H9 (cell line): ENCODE results near the gene HEPHL1. TPM values are rescaled to one million over a fixed set of nuclear protein-coding genes. Genes with fewer than 3 reads are reported as not detected.

ENCODE experiments used
- DNase-seq: peaks from one replicate; pipeline ENCODE4 v3.0.0-alpha.2; 2017
- H2AFZ ChIP-seq: one replicate; pipeline ENCODE4 v1.6.1; 2013; ENCODE audit warnings: mild to moderate bottlenecking, low read length, control low read depth, moderate library complexity
- H2AK5ac ChIP-seq: 2 replicates; pipeline ENCODE4 v1.6.1; 2013; ENCODE audit warnings: low read length, control low read depth, mixed read lengths; ENCODE audit not compliant: insufficient read length
- H2BK120ac ChIP-seq: one replicate; pipeline ENCODE4 v1.6.1; 2013; ENCODE audit warnings: low read depth, mild to moderate bottlenecking, low read length, control low read depth, inconsistent platforms; ENCODE audit not compliant: poor library complexity, severe bottlenecking
- H2BK12ac ChIP-seq: 2 replicates; pipeline ENCODE4 v1.6.1; 2013; ENCODE audit warnings: low read length, control low read depth, mixed read lengths, low read depth; ENCODE audit not compliant: insufficient read length
- H2BK15ac ChIP-seq: 2 replicates; pipeline ENCODE4 v1.6.1; 2013; ENCODE audit warnings: low read depth, low read length, control low read depth
- H2BK20ac ChIP-seq: one replicate; pipeline ENCODE4 v1.6.1; 2013; ENCODE audit warnings: low read depth, mild to moderate bottlenecking, low read length, control low read depth, inconsistent platforms; ENCODE audit not compliant: poor library complexity, severe bottlenecking
- H2BK5ac ChIP-seq: 2 replicates; pipeline ENCODE4 v1.6.1; 2013; ENCODE audit warnings: low read length, control low read depth, mixed read lengths; ENCODE audit not compliant: insufficient read length
- H3K14ac ChIP-seq: 2 replicates; pipeline ENCODE4 v1.6.1; 2013; ENCODE audit warnings: low read length, control low read depth; ENCODE audit not compliant: insufficient read depth
- H3K18ac ChIP-seq: 2 replicates; pipeline ENCODE4 v1.6.1; 2013; ENCODE audit warnings: low read depth, mild to moderate bottlenecking, mixed read lengths, low read length, control low read depth; ENCODE audit not compliant: insufficient read length
- H3K23ac ChIP-seq: 2 replicates; pipeline ENCODE4 v1.6.1; 2013; ENCODE audit warnings: low read length, control low read depth, mixed read lengths, low read depth; ENCODE audit not compliant: insufficient read length
- H3K23me2 ChIP-seq: 2 replicates; pipeline ENCODE4 v1.6.1; 2013; ENCODE audit warnings: low read depth, mild to moderate bottlenecking, mixed read lengths, low read length, control low read depth; ENCODE audit not compliant: insufficient read length, poor library complexity, severe bottlenecking
- H3K27ac ChIP-seq: 2 replicates; pipeline ENCODE4 v1.5.1; 2013; ENCODE audit warnings: low read length, control low read depth, mixed read lengths, low read depth; ENCODE audit not compliant: insufficient read length
- H3K27me3 ChIP-seq: 2 replicates; pipeline ENCODE4 v1.6.1; 2013; ENCODE audit warnings: low read length, control low read depth, inconsistent platforms; ENCODE audit not compliant: insufficient read depth
- H3K4ac ChIP-seq: 2 replicates; pipeline ENCODE4 v1.6.1; 2013; ENCODE audit warnings: low read depth, mild to moderate bottlenecking, control low read depth, inconsistent platforms, low read length, moderate library complexity
- H3K4me1 ChIP-seq: 2 replicates; pipeline ENCODE4 v1.6.1; 2013; ENCODE audit warnings: low read length, control low read depth, inconsistent platforms; ENCODE audit not compliant: insufficient read depth
- H3K4me2 ChIP-seq: 2 replicates; pipeline ENCODE4 v1.6.1; 2013; ENCODE audit warnings: low read length, control low read depth, mixed read lengths; ENCODE audit not compliant: insufficient read length, insufficient read depth
- H3K56ac ChIP-seq: 2 replicates; pipeline ENCODE4 v1.6.1; 2013; ENCODE audit warnings: low read depth, mild to moderate bottlenecking, mixed read lengths, low read length, control low read depth; ENCODE audit not compliant: insufficient read length
- H3K79me1 ChIP-seq: 2 replicates; pipeline ENCODE4 v1.6.1; 2013; ENCODE audit warnings: low read depth, mild to moderate bottlenecking, moderate library complexity, low read length, control low read depth, inconsistent platforms; ENCODE audit not compliant: insufficient read depth, poor library complexity, severe bottlenecking
- H3K79me2 ChIP-seq: 2 replicates; pipeline ENCODE4 v1.6.1; 2013; ENCODE audit warnings: low read length, control low read depth, inconsistent platforms; ENCODE audit not compliant: insufficient read depth
- H3K9ac ChIP-seq: 2 replicates; pipeline ENCODE4 v1.6.1; 2013; ENCODE audit warnings: low read length, control low read depth, mixed read lengths; ENCODE audit not compliant: insufficient read length; ENCODE audit errors: extremely low read depth
- H3K9me3 ChIP-seq: one replicate; pipeline ENCODE4 v1.6.1; 2013; ENCODE audit warnings: low read depth, low read length, inconsistent platforms; ENCODE audit not compliant: control insufficient read depth
- H3T11ph ChIP-seq: one replicate; pipeline ENCODE4 v1.6.1; 2013; ENCODE audit warnings: mild to moderate bottlenecking, low read length, control low read depth, inconsistent platforms
- H4K20me1 ChIP-seq: one replicate; pipeline ENCODE4 v1.6.1; 2013; ENCODE audit not compliant: control insufficient read depth, insufficient read length, insufficient read depth
- H4K5ac ChIP-seq: 2 replicates; pipeline ENCODE4 v1.6.1; 2013; ENCODE audit warnings: low read depth, mild to moderate bottlenecking, mixed read lengths, low read length, control low read depth; ENCODE audit not compliant: insufficient read length
- H4K8ac ChIP-seq: replicated peaks from 2 replicates; pipeline ENCODE4 v1.6.1; 2013; ENCODE audit warnings: low read length, control low read depth, mixed read lengths, low read depth; ENCODE audit not compliant: insufficient read length
- H4K91ac ChIP-seq: 2 replicates; pipeline ENCODE4 v1.6.1; 2013; ENCODE audit warnings: low read depth, mild to moderate bottlenecking, moderate library complexity, mixed read lengths, low read length, control low read depth; ENCODE audit not compliant: insufficient read length
- H3K27ac Mint-ChIP-seq, 3 experiments: 2 replicates in 2 of 3; 3 replicates in 1 of 3; pipeline ENCODE4 v1.8.0; 2020 to 2021; ENCODE audit warnings: mixed read lengths in 3 of 3, mild to moderate bottlenecking in 1 of 3, moderate library complexity in 1 of 3
- H3K27me3 Mint-ChIP-seq: 2 replicates; pipeline ENCODE4 v1.8.0; 2021; ENCODE audit warnings: low read depth, mild to moderate bottlenecking, moderate library complexity, mixed read lengths
- H3K36me3 Mint-ChIP-seq, 3 experiments: 2 replicates in 2 of 3; 3 replicates in 1 of 3; pipeline ENCODE4 v1.8.0; 2020 to 2021; ENCODE audit warnings: low read depth in 3 of 3, mixed read lengths in 3 of 3; ENCODE audit not compliant: insufficient read depth in 1 of 3
- H3K4me1 Mint-ChIP-seq, 2 experiments: 2 replicates each; pipeline ENCODE4 v1.8.0; 2020; ENCODE audit warnings: mixed read lengths in 2 of 2
- H3K4me3 Mint-ChIP-seq, 2 experiments: 2 replicates in 1 of 2; 3 replicates in 1 of 2; pipeline ENCODE4 v1.8.0; 2020 to 2021; ENCODE audit warnings: mild to moderate bottlenecking in 2 of 2, mixed read lengths in 2 of 2, moderate library complexity in 1 of 2
- H3K9me3 Mint-ChIP-seq, 2 experiments: 2 replicates in 1 of 2; 3 replicates in 1 of 2; pipeline ENCODE4 v1.8.0; 2020; ENCODE audit warnings: mild to moderate bottlenecking in 2 of 2, mixed read lengths in 2 of 2, moderate library complexity in 1 of 2
- CTCF ChIP-seq: fragments of 200-600 bp; sonication (generic); conservative IDR thresholded peaks from 3 replicates; pipeline ENCODE4 v1.8.0; 2021; ENCODE audit warnings: antibody characterized with exemption, mild to moderate bottlenecking
- WGBS: extraction: QIAGEN DNeasy Blood & Tissue Kit; methylation state at CpG from one replicate; pipeline ENCODE4 v1.1.7; 2013; ENCODE audit warnings: missing lambda C conversion rate, low lambda C conversion rate, mixed read lengths; ENCODE audit not compliant: insufficient read length; ENCODE audit errors: extremely low coverage; 5-methylcytosine and 5-hydroxymethylcytosine counted together
- total RNA-seq: library from RNA; stranded (reverse); gene quantifications from 2 replicates; pipeline ENCODE4 v1.2.1, GENCODE V29; 2021

HEPHL1 gene
- total RNA-seq, 1 experiment from 2014 or later: not detected

- H4K5ac ChIP-seq: no peak overlapping the region
- no peak overlapping the region for H4K91ac ChIP-seq
- no peak overlapping the region for H3K27ac ChIP-seq
- H3K4me3 Mint-ChIP-seq: no peak overlapping the region
- no peak overlapping the region for H3K23ac ChIP-seq
- H3K9ac ChIP-seq: no peak overlapping the region
- no peak overlapping the region for H2BK120ac ChIP-seq
- H3K9me3 Mint-ChIP-seq: peaks cover 7 to 10% of the 10 kb centered on the region in 2 experiments
- no peak overlapping the region for H3K56ac ChIP-seq
- H3K18ac ChIP-seq: no peak overlapping the region
- no peak for DNase-seq
- H2AFZ ChIP-seq: no peak overlapping the region
- H4K8ac ChIP-seq: no peak overlapping the region
- no peaks in the 10 kb centered on the region; the same call in 1 of the 2 replicates for H3K27me3 Mint-ChIP-seq
- no peaks in the 10 kb centered on the region for H3K23me2 ChIP-seq
- H3K27ac Mint-ChIP-seq: no peak overlapping the region
- no peaks in the 10 kb centered on the region for H3K79me1 ChIP-seq
- TF ChIP-seq CTCF: no peak
- no peak overlapping the region for H2BK12ac ChIP-seq
- H3K14ac ChIP-seq: no peak overlapping the region
- peaks cover 0 to 15% (median 6%) of the 10 kb centered on the region in 3 experiments; a peak in 4 of 7 replicates for H3K36me3 Mint-ChIP-seq
- no peaks in the 10 kb centered on the region for H3K79me2 ChIP-seq
- H3K4ac ChIP-seq: no peak overlapping the region
- H3K9me3 ChIP-seq: no peaks in the 10 kb centered on the region
- no peak overlapping the region for H2AK5ac ChIP-seq
- peaks cover 0 to 3% of the 10 kb centered on the region in 2 experiments; a peak in 2 of 4 replicates for H3K4me1 Mint-ChIP-seq
- no peaks in the 10 kb centered on the region for H3K27me3 ChIP-seq
- H3K4me1 ChIP-seq: no peaks in the 10 kb centered on the region
- H4K20me1 ChIP-seq: no peaks in the 10 kb centered on the region
- no peak overlapping the region for H3T11ph ChIP-seq
- no peak overlapping the region for H2BK15ac ChIP-seq
- H3K4me2 ChIP-seq: no peak overlapping the region
- H2BK20ac ChIP-seq: no peak overlapping the region
- no peak overlapping the region for H2BK5ac ChIP-seq
- no CpG with 5 or more reads among the region's 4 CpGs for WGBS
Measured at GRCh38 chr11:94031625-94032024, 10.5 kb downstream of the HEPHL1 start.
